Stimulated activated CD4-positive, alpha-beta T cell treated with anti-CD3 and anti-CD28 coated beads, Interleukin-4, amount 100 ng/mL, for 4 hours (primary cell): ENCODE results near the gene RASGEF1C.

Experiments used
- DNase-seq, 2 experiments: peaks; one replicate each; pipeline ENCODE4 v3.0.0-alpha.2; 2020

RASGEF1C gene

GRCh38 chr5:180157866-180158265 is 51.1 kb downstream of the RASGEF1C start:
- no peak for DNase-seq

- no peak for DNase-seq
Measured at GRCh38 chr5:180156141-180156540, 52.9 kb downstream of the RASGEF1C start.

GRCh38 chr5:180155365-180155926 is 53.6 kb downstream of the RASGEF1C start:
- DNase-seq = no peak

GRCh38 chr5:180154821-180155364 is 54.1 kb downstream of the RASGEF1C start:
- no peak for DNase-seq

GRCh38 chr5:180153991-180154390 is 55.0 kb downstream of the RASGEF1C start:
- no peak for DNase-seq

- DNase-seq = no peak
Measured at GRCh38 chr5:180153099-180153498, 55.9 kb downstream of the RASGEF1C start.

GRCh38 chr5:180143656-180144364 is 65.2 kb downstream of the RASGEF1C start:
- no peak for DNase-seq

GRCh38 chr5:180142824-180143610 is 66.0 kb downstream of the RASGEF1C start:
- no peak for DNase-seq

GRCh38 chr5:180142021-180142765 is 66.8 kb downstream of the RASGEF1C start:
- no peak for DNase-seq

- no peak for DNase-seq
Measured at GRCh38 chr5:180141068-180141660, 67.8 kb downstream of the RASGEF1C start.

- DNase-seq = no peak
Measured at GRCh38 chr5:180140571-180140970, 68.4 kb downstream of the RASGEF1C start.

- DNase-seq = no peak
Measured at GRCh38 chr5:180140079-180140554, 68.9 kb downstream of the RASGEF1C start.

GRCh38 chr5:180139731-180140055 is 69.3 kb downstream of the RASGEF1C start:
- DNase-seq = no peak

- no peak for DNase-seq
Measured at GRCh38 chr5:180138976-180139730, 69.9 kb downstream of the RASGEF1C start.

GRCh38 chr5:180138214-180138975 is 70.6 kb downstream of the RASGEF1C start:
- no peak for DNase-seq

GRCh38 chr5:180137401-180138213 is 71.4 kb downstream of the RASGEF1C start:
- no peak for DNase-seq

- no peak for DNase-seq
Measured at GRCh38 chr5:180136630-180137381, 72.2 kb downstream of the RASGEF1C start.

GRCh38 chr5:180135967-180136629 is 72.9 kb downstream of the RASGEF1C start:
- no peak for DNase-seq
